ENCODE data around the gene ZNF587B. TPM values are rescaled to one million over a fixed set of nuclear protein-coding genes. Genes with fewer than 3 reads are reported as not detected.
"Not testable (repeated sequence)": the region's sequence is repeated elsewhere in the genome, so short reads cannot be mapped to it uniquely, and the experiment has no call there.

The ZNF587B gene
- total RNA-seq, 1 donor from 2014 or later = 32.0 TPM

DNA sequence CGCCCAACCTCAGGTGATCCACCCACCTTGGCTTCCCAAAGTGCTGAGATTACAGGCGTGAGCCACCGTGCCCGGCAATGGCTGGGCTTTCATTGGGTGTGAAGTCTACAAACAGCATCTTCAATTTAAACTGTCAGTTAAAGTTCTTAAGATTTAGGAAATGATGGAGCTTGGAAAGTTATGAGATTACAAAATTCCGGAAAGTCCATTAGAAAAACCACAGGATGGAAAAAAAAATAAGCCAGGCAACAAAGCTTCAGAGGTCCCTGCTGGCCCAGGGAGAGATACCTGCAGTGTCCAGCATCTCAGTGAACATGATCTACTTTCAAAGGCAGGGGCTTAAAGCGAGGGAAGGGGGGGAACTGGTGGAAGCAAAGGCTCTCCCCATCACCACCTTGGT, 4.6 kb upstream of the ZNF587B start:
- Mint-ChIP-seq H3K4me3 (no peak overlapping the region), H3K36me3 (peaks cover 21% of the 10 kb centered on the region), H3K27ac (peak overlapping the region; percentile 43), H3K4me1 (peaks cover 45% of the 10 kb centered on the region), H3K27me3 (ENCODE audit: low read depth) (no peaks in the 10 kb centered on the region), H3K9me3 (no peaks in the 10 kb centered on the region)
- DNase-seq (ENCODE audit: low spot score in 2 of 2, unreplicated experiment in 2 of 2) = no peak
- no peak for TF ChIP-seq CTCF (IDR thresholded peaks at IDR 0.05; ENCODE audit: unreplicated experiment)

DNA sequence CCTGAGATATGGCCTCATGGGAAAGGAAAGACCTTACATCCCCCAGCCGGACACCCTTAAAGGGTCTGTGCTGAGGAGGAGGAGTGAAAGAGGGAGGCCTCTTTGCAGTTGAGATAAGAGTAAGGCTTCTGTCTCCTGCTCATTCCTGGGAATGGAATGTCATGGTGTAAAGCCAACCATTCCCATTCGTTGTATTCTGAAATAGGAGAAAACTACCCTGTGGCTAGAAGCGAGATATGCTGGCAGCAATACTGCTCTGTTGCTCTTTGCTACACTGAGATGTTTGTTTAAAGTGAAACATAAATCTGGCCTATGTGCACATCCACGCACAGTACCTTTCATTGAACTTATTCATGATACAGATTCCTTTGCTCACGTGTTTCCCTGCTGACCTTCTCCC, 783 bp upstream of the ZNF587B start:
- peaks cover 20% of the 10 kb centered on the region for H3K36me3 Mint-ChIP-seq
- no peak for DNase-seq (ENCODE audit: low spot score in 2 of 2, unreplicated experiment in 2 of 2)
- no peaks in the 10 kb centered on the region for H3K9me3 Mint-ChIP-seq
- H3K4me3 Mint-ChIP-seq = peak overlapping the region; percentile 88
- TF ChIP-seq CTCF (IDR thresholded peaks at IDR 0.05; ENCODE audit: unreplicated experiment) = no peak
- no peaks in the 10 kb centered on the region for H3K27me3 Mint-ChIP-seq (ENCODE audit: low read depth)
- H3K27ac Mint-ChIP-seq = peak overlapping the region; percentile 98
- H3K4me1 Mint-ChIP-seq = peaks cover 46% of the 10 kb centered on the region

DNA sequence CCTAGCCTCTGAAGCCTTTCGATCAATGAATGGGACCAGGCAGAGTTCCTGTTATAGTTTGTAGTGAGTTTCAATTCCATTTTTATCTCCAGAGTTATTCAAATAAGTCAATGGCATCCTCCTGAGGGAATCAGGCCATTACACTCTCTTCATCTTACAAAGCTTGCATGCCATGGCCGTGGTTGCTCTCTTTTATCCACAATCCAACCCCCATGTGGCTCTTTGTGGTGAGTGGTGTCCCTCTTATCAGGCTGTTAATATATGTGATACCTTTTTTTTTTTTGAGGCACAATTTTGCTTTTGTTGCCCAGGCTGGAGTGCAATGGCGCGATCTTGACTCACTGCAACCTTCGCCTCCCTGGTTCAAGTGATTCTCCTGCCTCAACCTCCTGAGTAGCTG, 6.9 kb downstream of the ZNF587B start:
- not testable (repeated sequence) for H3K9me3 Mint-ChIP-seq; H3K4me3 Mint-ChIP-seq; H3K27me3 Mint-ChIP-seq (ENCODE audit: low read depth); H3K4me1 Mint-ChIP-seq; H3K27ac Mint-ChIP-seq; DNase-seq (ENCODE audit: low spot score in 2 of 2, unreplicated experiment in 2 of 2)
- H3K36me3 Mint-ChIP-seq = peaks cover 22% of the 10 kb centered on the region

DNA sequence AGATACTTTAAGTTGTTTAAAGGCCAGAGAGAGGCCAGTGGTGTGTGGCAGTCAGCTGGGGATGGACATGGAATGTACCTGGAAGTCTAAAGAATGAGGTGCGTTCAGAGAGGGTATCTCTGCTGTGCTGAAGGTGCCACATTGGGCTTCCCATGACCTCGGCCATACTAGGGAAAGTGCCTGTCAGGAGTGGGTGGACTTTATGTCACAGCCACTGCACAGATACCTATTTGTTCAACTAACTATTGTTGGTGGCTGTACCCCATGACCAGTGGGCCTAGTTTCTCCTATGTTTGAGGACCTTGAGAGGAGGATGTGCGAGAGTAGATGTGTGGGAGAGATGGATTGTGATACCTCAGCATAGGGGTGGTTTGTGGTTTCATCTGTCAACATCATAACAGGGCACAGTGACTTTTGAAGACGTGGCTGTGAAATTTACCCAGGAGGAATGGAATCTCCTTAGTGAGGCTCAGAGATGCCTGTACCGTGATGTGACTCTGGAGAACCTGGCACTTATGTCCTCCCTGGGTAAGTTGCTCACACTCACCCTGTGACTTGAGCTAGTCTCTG, 8.6 kb downstream of the ZNF587B start:
- not testable (repeated sequence) for DNase-seq (ENCODE audit: low spot score in 2 of 2, unreplicated experiment in 2 of 2); H3K27ac Mint-ChIP-seq; H3K4me1 Mint-ChIP-seq; H3K4me3 Mint-ChIP-seq; H3K9me3 Mint-ChIP-seq; H3K27me3 Mint-ChIP-seq (ENCODE audit: low read depth)
- H3K36me3 Mint-ChIP-seq = peaks cover 27% of the 10 kb centered on the region

DNA sequence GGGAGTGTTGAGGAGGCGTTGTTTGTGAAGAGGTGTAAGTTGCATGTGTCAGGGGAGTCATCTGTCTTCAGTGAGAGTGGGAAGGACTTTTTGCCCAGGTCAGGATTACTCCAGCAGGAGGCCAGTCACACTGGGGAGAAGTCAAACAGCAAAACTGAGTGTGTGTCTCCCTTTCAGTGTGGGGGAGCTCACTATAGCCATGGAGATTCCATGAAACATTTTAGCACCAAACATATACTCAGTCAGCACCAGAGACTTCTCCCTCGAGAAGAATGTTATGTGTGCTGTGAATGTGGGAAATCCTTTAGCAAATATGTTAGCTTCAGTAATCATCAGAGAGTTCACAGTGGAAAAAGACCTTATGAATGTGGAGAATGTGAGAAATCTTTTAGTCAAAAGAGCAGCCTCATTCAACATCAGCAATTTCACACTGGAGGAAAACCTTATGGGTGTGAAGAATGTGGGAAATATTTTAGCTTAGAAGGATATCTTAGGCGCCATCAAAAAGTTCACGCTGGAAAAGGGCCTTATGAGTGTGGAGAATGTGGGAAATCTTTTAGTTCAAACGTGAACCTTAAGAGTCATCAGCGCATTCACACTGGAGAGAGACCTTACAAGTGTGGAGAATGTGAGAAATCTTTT, 11.1 kb downstream of the ZNF587B start:
- H3K4me1 Mint-ChIP-seq = no peaks in the 10 kb centered on the region
- H3K36me3 Mint-ChIP-seq = peaks cover 29% of the 10 kb centered on the region
- H3K27ac Mint-ChIP-seq = no peak overlapping the region
- no peak for TF ChIP-seq CTCF (IDR thresholded peaks at IDR 0.05; ENCODE audit: unreplicated experiment)
- H3K4me3 Mint-ChIP-seq = no peak overlapping the region
- H3K27me3 Mint-ChIP-seq (ENCODE audit: low read depth) = no peaks in the 10 kb centered on the region
- DNase-seq (ENCODE audit: low spot score in 2 of 2, unreplicated experiment in 2 of 2) = no peak
- no peaks in the 10 kb centered on the region for H3K9me3 Mint-ChIP-seq

GRCh38 chr19:57847164-57847563, 17.1 kb downstream of the ZNF587B start:
- H3K27ac Mint-ChIP-seq; H3K4me3 Mint-ChIP-seq; DNase-seq (ENCODE audit: low spot score in 2 of 2, unreplicated experiment in 2 of 2); H3K9me3 Mint-ChIP-seq; H3K27me3 Mint-ChIP-seq (ENCODE audit: low read depth): not testable (repeated sequence)
- peaks cover 18% of the 10 kb centered on the region for H3K36me3 Mint-ChIP-seq
- H3K4me1 Mint-ChIP-seq = peaks cover 17% of the 10 kb centered on the region

DNA sequence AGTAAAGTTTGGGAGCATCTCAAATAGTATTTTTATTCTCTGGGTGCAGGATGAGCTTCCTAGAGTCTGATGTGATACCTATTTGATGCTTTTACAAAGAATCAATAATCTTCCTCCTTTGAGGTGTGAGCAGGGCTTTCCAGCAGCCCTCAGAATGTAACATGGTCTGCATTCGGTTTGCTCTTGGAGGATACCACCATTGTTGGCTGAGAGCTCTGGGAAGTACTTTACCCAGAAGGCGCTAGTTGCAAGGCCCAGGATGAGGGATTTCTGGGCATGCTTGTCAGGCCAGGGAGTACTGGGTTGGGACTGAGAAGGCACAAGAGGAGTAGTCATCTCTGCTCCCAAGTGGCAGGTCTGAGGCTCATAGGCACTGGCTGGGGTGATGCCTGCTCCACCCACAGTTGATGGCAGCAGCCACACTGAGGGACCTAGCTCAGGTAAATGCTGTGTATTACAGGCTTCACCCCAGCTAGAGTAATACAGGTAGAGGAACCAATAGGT, 19.1 kb downstream of the ZNF587B start:
- Mint-ChIP-seq H3K36me3 (peaks cover 21% of the 10 kb centered on the region), H3K27ac (peak overlapping the region; percentile 95), H3K4me1 (peaks cover 17% of the 10 kb centered on the region), H3K4me3 (peak overlapping the region; percentile 86)
- DNase-seq (ENCODE audit: low spot score in 2 of 2, unreplicated experiment in 2 of 2); H3K9me3 Mint-ChIP-seq; H3K27me3 Mint-ChIP-seq (ENCODE audit: low read depth): not testable (repeated sequence)

- peak within 1 kb of the TSS; percentile 95 for H3K27ac Mint-ChIP-seq
- H3K27me3 Mint-ChIP-seq (ENCODE audit: low read depth); H3K9me3 Mint-ChIP-seq: not testable (repeated sequence)
- peak; percentile 29 to 64 for DNase-seq (ENCODE audit: low spot score in 2 of 2, unreplicated experiment in 2 of 2)
- H3K36me3 Mint-ChIP-seq = peaks cover 23% of the 10 kb centered on the region
- peak within 1 kb of the TSS; percentile 86 for H3K4me3 Mint-ChIP-seq
- peaks cover 17% of the 10 kb centered on the region for H3K4me1 Mint-ChIP-seq
Observed at GRCh38 chr19:57849666-57850473, 19.8 kb downstream of the ZNF587B start, which contains the start of gene ZNF587. Gene ZNF587, plus strand, starts transcription at chr19:57849859. Its CDS starts 180 bp downstream, at chr19:57850039.
